Stimulated activated CD4-positive, alpha-beta T cell treated with anti-CD3 and anti-CD28 coated beads, Interleukin-4, amount 100 ng/mL, for 24 hours (primary cell): Measurements from ENCODE around the gene PNPLA7.
"Not testable (repeated sequence)": the region's sequence is repeated elsewhere in the genome, so short reads cannot be mapped to it uniquely, and the experiment has no call there.

ENCODE experiments used
- DNase-seq: peaks from one replicate; pipeline ENCODE4 v3.0.0-alpha.2; 2020

Gene PNPLA7

DNA sequence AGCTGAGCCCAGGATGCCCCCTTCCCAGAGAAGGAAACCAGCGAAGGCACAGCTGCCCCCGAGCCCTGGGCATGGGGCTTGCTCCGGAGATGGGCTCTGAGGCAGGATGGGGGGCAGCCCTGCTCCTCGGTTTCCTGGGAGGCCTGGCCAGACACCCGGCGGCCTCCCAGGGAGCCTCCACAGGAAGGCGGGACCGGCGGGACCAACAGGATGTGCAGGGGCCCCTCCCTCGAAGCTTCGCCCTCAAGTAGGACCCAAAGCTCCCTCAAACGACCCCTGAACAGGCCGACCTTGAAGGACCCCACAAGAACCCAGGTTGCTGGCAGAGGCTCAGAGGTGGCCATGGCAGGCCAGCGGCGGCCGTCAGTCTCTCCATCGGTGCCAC is 138.9 kb downstream of the PNPLA7 start:
- DNase-seq, result no peak

- no peak for DNase-seq
Measured at GRCh38 chr9:137410891-137411249, 139.3 kb downstream of the PNPLA7 start.

DNA sequence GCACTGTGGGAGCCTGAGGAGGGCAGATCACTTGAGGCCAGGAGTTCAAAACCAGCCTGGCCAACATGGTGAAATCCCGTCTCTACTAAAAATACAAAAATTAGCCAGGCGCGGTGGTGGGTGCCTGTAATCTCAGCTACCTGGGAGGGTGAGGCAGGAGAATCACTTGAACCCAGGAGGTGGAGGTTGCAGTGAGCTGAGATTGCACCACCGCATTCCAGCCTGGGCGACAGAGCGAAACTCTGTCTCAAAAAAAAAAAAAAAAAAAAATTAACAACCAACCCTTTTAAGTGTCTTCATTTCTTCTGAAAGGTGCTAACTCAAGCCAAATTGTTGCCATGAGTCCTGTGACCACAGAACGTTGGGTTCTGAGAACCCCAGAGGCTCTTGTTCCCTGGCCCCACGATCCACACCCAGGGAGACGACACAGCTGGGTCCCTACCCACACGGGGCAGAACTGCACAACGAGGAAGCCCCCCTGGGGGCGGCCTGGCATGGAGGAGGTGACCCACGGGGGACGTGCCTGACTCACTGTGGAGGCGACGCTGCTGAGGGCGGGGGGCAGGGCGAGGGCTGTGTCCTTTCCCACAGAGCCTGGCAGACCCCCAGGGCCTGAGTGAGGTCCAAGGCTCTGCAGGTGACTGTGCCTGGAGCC is 139.8 kb downstream of the PNPLA7 start:
- DNase-seq, result not testable (repeated sequence)
